ENCODE results near the gene RAPGEF3. TPM values are rescaled to one million over a fixed set of nuclear protein-coding genes. Genes with fewer than 3 reads are reported as not detected.

RAPGEF3 gene
- total RNA-seq, 6 donors from 2014 or later = 19.0 to 94.0 (median 52.1) TPM

GRCh38 chr12:47795814-47796411 is 37.2 kb upstream of the RAPGEF3 start:
- ATAC-seq (ENCODE audit: low FRiP score in 2 of 2) = no peak
- H3K36me3 ChIP-seq = peaks cover 40 to 82% (median 76%) of the 10 kb centered on the region in 4 donors
- no peaks in the 10 kb centered on the region for H3K27me3 ChIP-seq
- no peaks in the 10 kb centered on the region for H3K9me3 ChIP-seq
- peaks cover 18 to 27% (median 20%) of the 10 kb centered on the region in 4 donors for H3K4me1 ChIP-seq
- H3K27ac ChIP-seq = no peak overlapping the region
- no peak for DNase-seq
- H3K4me3 ChIP-seq = no peak overlapping the region
- WGBS, 2 donors = 91 to 95% methylated on average over 6 to 21 of the region's 22 CpGs
- TF ChIP-seq POLR2AphosphoS5 (IDR thresholded peaks at IDR 0.05) (no peak), POLR2A (IDR thresholded peaks at IDR 0.05) (no peak), EP300 (IDR thresholded peaks at IDR 0.05) (no peak), CTCF (IDR thresholded peaks at IDR 0.05) (no peak)

GRCh38 chr12:47795121-47795813 is 36.6 kb upstream of the RAPGEF3 start:
- H3K27me3 ChIP-seq = no peaks in the 10 kb centered on the region
- TF ChIP-seq EP300 (IDR thresholded peaks at IDR 0.05) (no peak), POLR2A (IDR thresholded peaks at IDR 0.05) (no peak), POLR2AphosphoS5 (IDR thresholded peaks at IDR 0.05) (no peak), CTCF (IDR thresholded peaks at IDR 0.05) (no peak)
- peaks cover 40 to 89% (median 82%) of the 10 kb centered on the region in 4 donors for H3K36me3 ChIP-seq
- H3K27ac ChIP-seq = peak overlapping the region in 2 of 4 donors; percentile 15 to 34
- no peak overlapping the region for H3K4me3 ChIP-seq
- no peaks in the 10 kb centered on the region for H3K9me3 ChIP-seq
- DNase-seq (no peak), ATAC-seq (ENCODE audit: low FRiP score in 2 of 2) (no peak)
- peaks cover 12 to 21% (median 13%) of the 10 kb centered on the region in 4 donors for H3K4me1 ChIP-seq
- WGBS, 2 donors = 92 to 96% methylated on average over 18 to 21 of the region's 21 CpGs

GRCh38 chr12:47794679-47795078 is 36.0 kb upstream of the RAPGEF3 start:
- WGBS, 2 donors = 97 to 100% methylated on average over 4 to 9 of the region's 9 CpGs
- no peak for TF ChIP-seq POLR2AphosphoS5 (IDR thresholded peaks at IDR 0.05)
- Histone ChIP-seq H3K27ac (peak overlapping the region in 2 of 4 donors; percentile 15 to 34), H3K4me1 (peaks cover 6 to 15% (median 7%) of the 10 kb centered on the region in 4 donors), H3K4me3 (no peak overlapping the region), H3K9me3 (no peaks in the 10 kb centered on the region), H3K27me3 (no peaks in the 10 kb centered on the region), H3K36me3 (peaks cover 46 to 94% (median 88%) of the 10 kb centered on the region in 4 donors)
- ATAC-seq (ENCODE audit: low FRiP score in 2 of 2) (no peak), DNase-seq (no peak)

GRCh38 chr12:47793015-47793681 is 34.5 kb upstream of the RAPGEF3 start:
- TF ChIP-seq EP300 (IDR thresholded peaks at IDR 0.05) (no peak), POLR2AphosphoS5 (IDR thresholded peaks at IDR 0.05) (no peak)
- Histone ChIP-seq H3K36me3 (peaks cover 56 to 100% (median 96%) of the 10 kb centered on the region in 4 donors), H3K9me3 (no peaks in the 10 kb centered on the region), H3K27ac (no peak overlapping the region), H3K4me1 (peaks cover 0 to 2% (median 0%) of the 10 kb centered on the region in 4 donors), H3K27me3 (no peaks in the 10 kb centered on the region), H3K4me3 (no peak overlapping the region)
- 89 to 93% methylated on average over 3 to 15 of the region's 15 CpGs for WGBS, 2 donors
- ATAC-seq (ENCODE audit: low FRiP score in 2 of 2) (no peak), DNase-seq (peak in 1 of 2 donors; percentile 70)

- Histone ChIP-seq H3K36me3 (peaks cover 59 to 100% (median 96%) of the 10 kb centered on the region in 4 donors), H3K9me3 (no peaks in the 10 kb centered on the region), H3K4me1 (no peaks in the 10 kb centered on the region), H3K27ac (peak overlapping the region in 1 of 4 donors; percentile 32), H3K4me3 (no peak overlapping the region), H3K27me3 (no peaks in the 10 kb centered on the region)
- WGBS, 2 donors = 94 to 95% methylated on average over 5 to 16 of the region's 16 CpGs
- ATAC-seq (ENCODE audit: low FRiP score in 2 of 2) (no peak), DNase-seq (no peak)
- TF ChIP-seq POLR2AphosphoS5 (IDR thresholded peaks at IDR 0.05) = no peak
- no peak for TF ChIP-seq EP300 (IDR thresholded peaks at IDR 0.05)
- TF ChIP-seq CTCF (IDR thresholded peaks at IDR 0.05) = no peak
- no peak for TF ChIP-seq POLR2A (IDR thresholded peaks at IDR 0.05)
Observed at GRCh38 chr12:47791874-47792273, 33.2 kb upstream of the RAPGEF3 start.

Measured in upper lobe of left lung (tissue), 6 donors.